Osteocyte (in vitro differentiated cells): Measurements from ENCODE around the gene KIF2C. TPM values are rescaled to one million over a fixed set of nuclear protein-coding genes. Genes with fewer than 3 reads are reported as not detected.

Experiments
- DNase-seq: peaks from one replicate; pipeline ENCODE4 v3.0.0; 2021; ENCODE audit warnings: mixed read lengths; ENCODE audit not compliant: unreplicated experiment; ENCODE audit errors: extremely low spot score
- H3K27ac Mint-ChIP-seq: one replicate; pipeline ENCODE4 v1.8.0; 2021; ENCODE audit warnings: mild to moderate bottlenecking, mixed read lengths; ENCODE audit not compliant: unreplicated experiment
- H3K27me3 Mint-ChIP-seq: one replicate; pipeline ENCODE4 v1.8.0; 2021; ENCODE audit warnings: mixed read lengths; ENCODE audit not compliant: unreplicated experiment
- H3K36me3 Mint-ChIP-seq: one replicate; pipeline ENCODE4 v1.8.0; 2021; ENCODE audit warnings: mixed read lengths; ENCODE audit not compliant: unreplicated experiment
- H3K4me1 Mint-ChIP-seq: one replicate; pipeline ENCODE4 v1.8.0; 2021; ENCODE audit warnings: mixed read lengths; ENCODE audit not compliant: unreplicated experiment
- H3K4me3 Mint-ChIP-seq: one replicate; pipeline ENCODE4 v1.8.0; 2021; ENCODE audit warnings: mild to moderate bottlenecking, moderate library complexity, mixed read lengths; ENCODE audit not compliant: unreplicated experiment
- H3K9me3 Mint-ChIP-seq: one replicate; pipeline ENCODE4 v1.8.0; 2021; ENCODE audit warnings: mixed read lengths; ENCODE audit not compliant: unreplicated experiment
- long read RNA-seq: library from polyadenylated mRNA; unstranded; transcript quantifications from one replicate; pipeline ENCODE4 v2.0.0, GENCODE V29; 2021
- total RNA-seq: library from RNA; stranded (reverse); gene quantifications from 2 replicates; pipeline ENCODE4 v1.2.1, GENCODE V29; 2021
- TF ChIP-seq, protein P1 (sequence below): fragments of 200-600 bp; sonication (generic); IDR thresholded peaks from 2 replicates; pipeline ENCODE4 v1.5.0; 2021; ENCODE audit warnings: antibody characterized with exemption, mild to moderate bottlenecking, moderate library complexity

Gene KIF2C
- 7.5 and 7.7 TPM in 2 replicates for total RNA-seq
- long read RNA-seq, transcript KIF2C-202 (21 exons, 2,879 nt), result major isoform, 80 of 99 reads
- long read RNA-seq, partial matches to known transcripts, result 4 of 99 reads
- long read RNA-seq, other reads (novel, unspliced or antisense), result 15 of 99 reads

- peak within 1 kb of the TSS; percentile 95 for H3K27ac Mint-ChIP-seq
- H3K36me3 Mint-ChIP-seq, result no peaks in the 10 kb centered on the region
- peaks cover 23% of the 10 kb centered on the region for H3K4me1 Mint-ChIP-seq
- no peaks in the 10 kb centered on the region for H3K27me3 Mint-ChIP-seq
- peak; percentile 99 for DNase-seq
- no peaks in the 10 kb centered on the region for H3K9me3 Mint-ChIP-seq
- TF ChIP-seq, protein P1, sequence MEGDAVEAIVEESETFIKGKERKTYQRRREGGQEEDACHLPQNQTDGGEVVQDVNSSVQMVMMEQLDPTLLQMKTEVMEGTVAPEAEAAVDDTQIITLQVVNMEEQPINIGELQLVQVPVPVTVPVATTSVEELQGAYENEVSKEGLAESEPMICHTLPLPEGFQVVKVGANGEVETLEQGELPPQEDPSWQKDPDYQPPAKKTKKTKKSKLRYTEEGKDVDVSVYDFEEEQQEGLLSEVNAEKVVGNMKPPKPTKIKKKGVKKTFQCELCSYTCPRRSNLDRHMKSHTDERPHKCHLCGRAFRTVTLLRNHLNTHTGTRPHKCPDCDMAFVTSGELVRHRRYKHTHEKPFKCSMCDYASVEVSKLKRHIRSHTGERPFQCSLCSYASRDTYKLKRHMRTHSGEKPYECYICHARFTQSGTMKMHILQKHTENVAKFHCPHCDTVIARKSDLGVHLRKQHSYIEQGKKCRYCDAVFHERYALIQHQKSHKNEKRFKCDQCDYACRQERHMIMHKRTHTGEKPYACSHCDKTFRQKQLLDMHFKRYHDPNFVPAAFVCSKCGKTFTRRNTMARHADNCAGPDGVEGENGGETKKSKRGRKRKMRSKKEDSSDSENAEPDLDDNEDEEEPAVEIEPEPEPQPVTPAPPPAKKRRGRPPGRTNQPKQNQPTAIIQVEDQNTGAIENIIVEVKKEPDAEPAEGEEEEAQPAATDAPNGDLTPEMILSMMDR, result no peak
- peak within 1 kb of the TSS; percentile 89 for H3K4me3 Mint-ChIP-seq
These were observed at the start of gene KIF2C for GRCh38 chr1:44739307-44740178. KIF2C (plus strand) TSS chr1:44739837; CDS start chr1:44739933, 96 bp downstream.

DNA sequence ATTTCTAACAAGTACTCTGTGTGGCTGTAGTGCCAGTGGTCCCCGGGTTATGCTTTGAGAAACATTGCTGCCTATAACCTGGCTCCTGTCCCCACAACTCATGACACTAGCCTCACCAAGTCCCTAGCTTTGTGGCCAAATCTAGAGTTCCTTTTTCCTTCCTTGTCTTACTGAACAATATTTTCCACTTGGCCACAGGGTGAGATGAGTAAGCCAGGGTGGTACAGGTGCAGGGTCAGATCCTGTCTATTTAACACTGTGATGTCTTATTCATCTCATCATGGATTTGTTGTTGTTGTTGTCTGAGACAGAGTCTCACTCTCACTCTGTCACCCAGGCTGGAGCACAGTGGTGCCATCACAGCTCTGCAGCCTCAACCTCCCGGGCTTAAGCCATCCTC, 46.5 kb upstream of the KIF2C start:
- DNase-seq, result no peak
- Mint-ChIP-seq H3K27me3 (peaks cover 12% of the 10 kb centered on the region), H3K4me1 (no peaks in the 10 kb centered on the region), H3K36me3 (no peaks in the 10 kb centered on the region), H3K9me3 (no peaks in the 10 kb centered on the region), H3K27ac (no peak overlapping the region), H3K4me3 (no peak overlapping the region)
- TF ChIP-seq, protein P1, result no peak

- H3K4me3 Mint-ChIP-seq, result no peak overlapping the region
- peaks cover 8% of the 10 kb centered on the region for H3K27me3 Mint-ChIP-seq
- H3K27ac Mint-ChIP-seq, result no peak overlapping the region
- no peak for DNase-seq
- no peaks in the 10 kb centered on the region for H3K9me3 Mint-ChIP-seq
- TF ChIP-seq, protein P1, result no peak
- no peaks in the 10 kb centered on the region for H3K36me3 Mint-ChIP-seq
- no peaks in the 10 kb centered on the region for H3K4me1 Mint-ChIP-seq
These were observed 45.7 kb upstream of the KIF2C start for GRCh38 chr1:44693900-44694299.

DNA sequence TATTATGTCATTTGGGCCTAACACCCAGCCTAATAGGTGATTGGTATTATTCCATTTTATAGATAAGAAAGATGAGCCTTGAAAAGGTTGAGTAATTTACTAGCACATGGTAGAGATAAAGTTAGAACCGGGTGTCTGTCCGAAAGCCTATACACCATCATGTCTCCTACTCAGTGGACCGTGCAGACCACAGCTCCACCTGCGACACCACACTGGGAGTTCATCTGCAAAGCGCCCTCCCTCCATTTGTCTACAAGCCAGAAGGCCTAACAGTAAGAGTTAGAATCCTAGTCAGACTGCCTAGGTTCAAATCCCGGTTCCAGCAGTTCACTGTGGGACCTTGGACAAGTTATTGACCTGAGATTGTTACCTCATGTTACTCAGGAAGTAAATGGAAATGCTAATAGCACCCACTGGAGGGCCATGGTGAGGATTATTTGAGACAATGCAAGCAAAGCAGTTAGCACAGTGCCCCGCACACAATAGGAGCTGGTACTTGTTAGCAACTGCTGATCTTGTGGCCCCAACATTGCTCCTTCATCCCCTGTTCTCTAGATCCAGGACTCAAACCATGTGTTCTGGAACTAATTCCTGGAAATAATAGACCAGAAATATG, 44.7 kb upstream of the KIF2C start:
- no peak overlapping the region for H3K27ac Mint-ChIP-seq
- no peaks in the 10 kb centered on the region for H3K36me3 Mint-ChIP-seq
- no peaks in the 10 kb centered on the region for H3K9me3 Mint-ChIP-seq
- peaks cover 8% of the 10 kb centered on the region for H3K27me3 Mint-ChIP-seq
- H3K4me1 Mint-ChIP-seq, result no peaks in the 10 kb centered on the region
- TF ChIP-seq, protein P1, result no peak
- DNase-seq, result no peak
- no peak overlapping the region for H3K4me3 Mint-ChIP-seq

DNA sequence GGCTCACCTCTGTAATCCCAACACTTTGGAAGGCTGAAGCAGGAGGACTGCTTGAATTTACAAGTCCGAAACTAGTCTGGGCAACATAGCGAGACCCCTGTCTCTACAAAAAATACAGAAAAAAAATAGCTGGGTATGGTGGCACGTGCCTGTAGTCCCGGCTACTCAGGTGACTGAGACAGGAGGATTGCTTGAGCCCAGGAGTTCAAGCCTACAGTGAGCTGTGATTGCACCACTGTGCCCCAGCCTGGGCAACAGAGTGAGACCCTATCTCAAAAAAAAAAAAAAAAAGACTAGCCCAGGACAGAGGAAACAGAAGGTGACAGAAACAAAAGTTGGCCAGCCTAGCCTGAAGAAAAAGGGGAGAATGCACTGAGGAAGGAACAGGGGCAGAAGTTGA, 44.0 kb upstream of the KIF2C start:
- Mint-ChIP-seq H3K4me1 (peaks cover 1% of the 10 kb centered on the region), H3K4me3 (no peak overlapping the region), H3K36me3 (no peaks in the 10 kb centered on the region), H3K27ac (no peak overlapping the region), H3K27me3 (peaks cover 8% of the 10 kb centered on the region), H3K9me3 (no peaks in the 10 kb centered on the region)
- TF ChIP-seq, protein P1, result no peak
- no peak for DNase-seq
